GM12878 (cell line): ENCODE results near the gene STX10. TPM values are rescaled to one million over a fixed set of nuclear protein-coding genes. Genes with fewer than 3 reads are reported as not detected.
"Not testable (repeated sequence)": the region's sequence is repeated elsewhere in the genome, so short reads cannot be mapped to it uniquely, and the experiment has no call there.

ENCODE experiments used
- ATAC-seq: fragments of 200-7000 bp; cut with Tn5 transposase; 3 replicates; pipeline ENCODE4 v1.9.1; 2020; ENCODE audit warnings: mild to moderate bottlenecking, moderate library complexity
- BruUV-seq: library from RNA; stranded (reverse); fragments of 400-500 nt; replicated peaks from 2 replicates; lab custom pipeline; 2021; lab: Mats Ljungman, UMichigan
- CTCF ChIA-PET: fragments of 300-600 bp; sonication (Branson Sonifier 250); formaldehyde crosslinking; extraction: SDS; loops from one replicate; lab custom pipeline; 2021; ENCODE audit warnings: inconsistent platforms; lab: Yijun Ruan, JAX
- POLR2A ChIA-PET: fragments of 350-600 bp; formaldehyde crosslinking; extraction: SDS; loops from one replicate; lab custom pipeline; 2021; ENCODE audit warnings: inconsistent platforms; lab: Charles Lee
- RAD21 ChIA-PET: fragments of 300-600 bp; sonication (Branson Sonifier 250); formaldehyde crosslinking; loops from one replicate; lab custom pipeline; 2023; ENCODE audit warnings: antibody characterized with exemption; ENCODE audit not compliant: unreplicated experiment; lab: Charles Lee
- SMC1A ChIA-PET: fragments of 300-600 bp; sonication (Branson Sonifier 250); formaldehyde crosslinking; loops from one replicate; lab custom pipeline; 2023; ENCODE audit not compliant: unreplicated experiment, uncharacterized antibody; lab: Charles Lee
- DNase-seq: peaks from one replicate; pipeline ENCODE4 v3.0.0-alpha.2; 2011; ENCODE audit warnings: low read depth, low spot score
- FAIRE-seq: peaks from 3 replicates; lab custom pipeline; 2011; peaks lifted over from hg19 to GRCh38; lab: Jason Lieb, UNC
- H2AFZ ChIP-seq: 2 replicates; pipeline ENCODE4 v1.6.0; 2011; ENCODE audit warnings: low read depth, low read length, control low read depth; ENCODE audit not compliant: control insufficient read depth
- H3K27ac ChIP-seq: 2 replicates; pipeline ENCODE4 v1.5.1; 2011; ENCODE audit warnings: control low read depth; ENCODE audit not compliant: control insufficient read depth, insufficient read depth
- H3K27me3 ChIP-seq, 2 experiments: replicated peaks in 1 of 2; 2 replicates each; pipeline versions ENCODE4 v1.6.0 to v1.6.1; 2011; ENCODE audit warnings: low read length in 1 of 2; ENCODE audit not compliant: control insufficient read depth in 2 of 2, insufficient read depth in 2 of 2
- H3K36me3 ChIP-seq, 2 experiments: 2 replicates each; pipeline ENCODE4 v1.5.1; 2011; ENCODE audit warnings: low read length in 1 of 2; ENCODE audit not compliant: control insufficient read depth in 2 of 2, insufficient read depth in 2 of 2
- H3K4me1 ChIP-seq: 2 replicates; pipeline ENCODE4 v1.6.1; 2011; ENCODE audit warnings: mild to moderate bottlenecking, low read length, moderate library complexity, mixed read lengths; ENCODE audit not compliant: control insufficient read depth, insufficient read depth
- H3K4me2 ChIP-seq: 2 replicates; pipeline ENCODE4 v1.6.0; 2011; ENCODE audit warnings: control low read depth; ENCODE audit not compliant: control insufficient read depth, insufficient read depth
- H3K4me3 ChIP-seq: fragments of 200-600 bp; sonication (generic); 2 replicates; pipeline ENCODE4 v1.5.1; 2016
- H3K79me2 ChIP-seq: 2 replicates; pipeline ENCODE4 v1.6.0; 2011; ENCODE audit warnings: low read length; ENCODE audit not compliant: control insufficient read depth, insufficient read depth
- H3K9ac ChIP-seq: 2 replicates; pipeline ENCODE4 v1.8.0; 2011; ENCODE audit warnings: low read length, control low read depth, mixed read lengths; ENCODE audit not compliant: control insufficient read depth, insufficient read depth
- H3K9me3 ChIP-seq: replicated peaks from 3 replicates; pipeline ENCODE4 v1.5.1; 2011; ENCODE audit warnings: mild to moderate bottlenecking, low read length; ENCODE audit not compliant: control insufficient read depth, insufficient read depth
- H4K20me1 ChIP-seq: 2 replicates; pipeline ENCODE4 v1.6.0; 2011; ENCODE audit not compliant: control insufficient read depth, insufficient read depth
- ASH2L ChIP-seq: fragments of 300-600, 200-600 bp; sonication (generic); IDR thresholded peaks from 2 replicates; pipeline ENCODE4 v1.6.1; 2017; ENCODE audit warnings: low read depth, mild to moderate bottlenecking, borderline replicate concordance
- EGR1 ChIP-seq, 2 experiments: IDR thresholded peaks; 1 replicate in 1 of 2; 2 replicates in 1 of 2; pipeline ENCODE4 v1.6.1; 2011 to 2012; ENCODE audit warnings: low read depth in 2 of 2, low read length in 2 of 2, borderline replicate concordance in 1 of 2, mild to moderate bottlenecking in 1 of 2, moderate library complexity in 1 of 2
- FOXK2 ChIP-seq: fragments of 450-650 bp; IDR thresholded peaks from 2 replicates; pipeline ENCODE4 v1.6.1; 2017; ENCODE audit warnings: mild to moderate bottlenecking, moderate library complexity
- HCFC1 ChIP-seq: fragments of 150-350 bp; IDR thresholded peaks from 2 replicates; pipeline ENCODE4 v1.6.1; 2014; ENCODE audit warnings: low read length
- MTA2 ChIP-seq: fragments of 450-650 bp; IDR thresholded peaks from 2 replicates; pipeline ENCODE4 v1.6.1; 2016; ENCODE audit warnings: low read depth, mild to moderate bottlenecking, moderate library complexity
- POLR2AphosphoS5 ChIP-seq: IDR thresholded peaks from 2 replicates; pipeline ENCODE4 v1.6.1; 2011; ENCODE audit warnings: mild to moderate bottlenecking, low read length, inconsistent platforms
- SMAD1 ChIP-seq: fragments of 450-650 bp; IDR thresholded peaks from 2 replicates; pipeline ENCODE4 v1.6.1; 2018; ENCODE audit warnings: mild to moderate bottlenecking, low read depth; ENCODE audit not compliant: partially characterized antibody
- TCF7 ChIP-seq: IDR thresholded peaks from 2 replicates; pipeline ENCODE4 v1.6.1; 2014; ENCODE audit warnings: antibody characterized with exemption, borderline replicate concordance
- ZBTB40 ChIP-seq: fragments of 450-650 bp; IDR thresholded peaks from 2 replicates; pipeline ENCODE4 v1.6.1; 2016; ENCODE audit warnings: mild to moderate bottlenecking, moderate library complexity, borderline replicate concordance
- ZNF207 ChIP-seq: fragments of 450-650 bp; IDR thresholded peaks from 2 replicates; pipeline ENCODE4 v1.6.1; 2014; ENCODE audit warnings: antibody characterized with exemption, mild to moderate bottlenecking, borderline replicate concordance
- WGBS: methylation state at CpG from one replicate; pipeline ENCODE4 v1.1.6; 2016; ENCODE audit warnings: low lambda C conversion rate; ENCODE audit not compliant: insufficient replicate concordance, insufficient coverage; ENCODE audit errors: missing lambda C conversion rate; 5-methylcytosine and 5-hydroxymethylcytosine counted together
- in situ Hi-C: fragments of 300-500 bp; cut with MboI; formaldehyde crosslinking; loops from 9 replicates; pipeline ENCODE4 v1.14.3; 2018; ENCODE audit warnings: mixed read lengths
- intact Hi-C: fragments of 100-400 bp; cut with micrococcal nuclease; formaldehyde crosslinking; loops from one replicate; pipeline ENCODE4 v1.14.2; 2022; ENCODE audit not compliant: unreplicated experiment
- polyA plus RNA-seq, 11 experiments: library from polyadenylated mRNA; depleted of rRNA in 4 of 11; unstranded in 6 of 11; stranded (reverse) in 5 of 11; fragments of >200 nt; fragmentation: Nextera tagmentation in 4 of 11; fragmentation: Illumina TruSeq in 1 of 11; extraction: Ambion mirVana in 4 of 11; extraction: Trizol in 1 of 11; gene quantifications; 1 replicate in 1 of 11; 2 replicates in 10 of 11; pipeline versions ENCODE4 v1.2.1 to v1.2.3, GENCODE V29; 2011 to 2016; ENCODE audit warnings: inconsistent platforms in 2 of 11, missing spikeins in 2 of 11, low read depth in 1 of 11
- total RNA-seq, 4 experiments: library from RNA; depleted of rRNA in 3 of 4; stranded (reverse); fragments of >200 nt in 3 of 4; fragmentation: Illumina TruSeq in 1 of 4; extraction: Trizol in 1 of 4; gene quantifications; 2 replicates each; pipeline versions ENCODE4 v1.2.1 to v1.2.3, GENCODE V29; 2013 to 2021

STX10 gene
- total and polyA plus RNA-seq, 10 of the 15 experiments (the other 5 are each of a cell fraction or from before 2014, with no cell fraction given): 0.56 to 76.1 (median 47.6) TPM

- H3K36me3 ChIP-seq, H3K79me2 ChIP-seq, DNase-seq, FAIRE-seq, H3K27me3 ChIP-seq, H2AFZ ChIP-seq, H3K27ac ChIP-seq, H3K4me2 ChIP-seq, H4K20me1 ChIP-seq, ATAC-seq, BruUV-seq, H3K9me3 ChIP-seq, H3K4me3 ChIP-seq, H3K9ac ChIP-seq: not testable (repeated sequence)
- ChIA-PET RAD21 (interaction anchor here (1.4 to 5.3 kb wide), 4 partner anchors 9 to 16 kb away, joined by 4 to 39 read pairs (median 18); no protein-coding TSS in a partner anchor), POLR2A (interaction anchor here (0.6 to 3.2 kb wide), 5 partner anchors 9 to 16 kb away, joined by 3 to 13 read pairs (median 4); no protein-coding TSS in a partner anchor), CTCF (interaction anchor here (0.6 to 2.8 kb wide), 5 partner anchors 12 to 95 kb away, joined by 3 to 10 read pairs (median 4); no protein-coding TSS in a partner anchor), SMC1A (interaction anchor here (0.8 to 5.8 kb wide), 5 partner anchors 10 to 39 kb away, joined by 3 to 37 read pairs (median 5); no protein-coding TSS in a partner anchor)
- in situ Hi-C loops: loop anchor here (10.0 to 25.0 kb wide), 2 partner anchors 849 to 1579 kb away; partner anchors contain the start of genes ACP5 and ZNF627
- peaks cover 55% of the 10 kb centered on the region for H3K4me1 ChIP-seq
- 100% methylated on average over 3 of the region's 3 CpGs for WGBS
- intact Hi-C loops: loop anchor here (2.0 kb wide), 1 partner anchor 17 kb away; no protein-coding TSS in a partner anchor
Observed at GRCh38 chr19:13166151-13166550, 16.0 kb upstream of the STX10 start.

GRCh38 chr19:13165162-13165997, 15.2 kb upstream of the STX10 start:
- RAD21 ChIA-PET: interaction anchor here (0.5 to 5.3 kb wide), 5 partner anchors 9 to 707 kb away, joined by 3 to 39 read pairs (median 17); no protein-coding TSS in a partner anchor
- intact Hi-C loops: no loop called here
- FAIRE-seq: no peak
- TF ChIP-seq ZBTB40: no peak
- TF ChIP-seq ASH2L: no peak
- TF ChIP-seq POLR2AphosphoS5: no peak
- TF ChIP-seq HCFC1: no peak
- no peak for TF ChIP-seq FOXK2
- TF ChIP-seq TCF7: no peak
- no peak for TF ChIP-seq MTA2
- no peak for TF ChIP-seq SMAD1
- TF ChIP-seq EGR1 (IDR thresholded peaks at IDR 0.05; ENCODE audit: borderline replicate concordance in 1 of 2, low read depth in 2 of 2, low read length in 2 of 2): no peak
- TF ChIP-seq ZNF207: no peak

More at GRCh38 chr19:13165162-13165997, 15.2 kb upstream of the STX10 start:
- H3K9me3 ChIP-seq: no peaks in the 10 kb centered on the region
- H3K4me3 ChIP-seq: no peak overlapping the region
- H3K36me3 ChIP-seq: no peaks in the 10 kb centered on the region
- WGBS: 92% methylated on average over 19 of the region's 19 CpGs
- in situ Hi-C loops: loop anchor here (10.0 to 25.0 kb wide), 2 partner anchors 849 to 1578 kb away; partner anchors contain the start of genes ACP5 and ZNF627
- no peak overlapping the region; the same call in 1 of the 2 replicates for H2AFZ ChIP-seq
- no peak overlapping the region for H3K9ac ChIP-seq
- no TSS peak for BruUV-seq
- POLR2A ChIA-PET: interaction anchor here (0.6 to 5.4 kb wide), 7 partner anchors 10 to 98 kb away, joined by 3 to 41 read pairs (median 4); no protein-coding TSS in a partner anchor
- ATAC-seq: no peak
- no peaks in the 10 kb centered on the region for H4K20me1 ChIP-seq
- DNase-seq: no peak
- 0 out of 2 replicates have a peak overlapping the region, but pooled peaks have one; percentile 85 for H3K27ac ChIP-seq
- H3K4me2 ChIP-seq: no peak overlapping the region; the same call in 1 of the 2 replicates
- H3K27me3 ChIP-seq: no peaks in the 10 kb centered on the region
- peaks cover 58% of the 10 kb centered on the region for H3K4me1 ChIP-seq
- no peaks in the 10 kb centered on the region for H3K79me2 ChIP-seq
- SMC1A ChIA-PET: interaction anchor here (1.4 to 2.1 kb wide), 3 partner anchors 10 to 14 kb away, joined by 3 to 8 read pairs (median 3); no protein-coding TSS in a partner anchor
- CTCF ChIA-PET: interaction anchor here (0.6 to 2.1 kb wide), 3 partner anchors 10 to 61 kb away, joined by 3 to 10 read pairs (median 3); no protein-coding TSS in a partner anchor
